ENCODE results near the gene IGSF21.

Gene IGSF21

DNA sequence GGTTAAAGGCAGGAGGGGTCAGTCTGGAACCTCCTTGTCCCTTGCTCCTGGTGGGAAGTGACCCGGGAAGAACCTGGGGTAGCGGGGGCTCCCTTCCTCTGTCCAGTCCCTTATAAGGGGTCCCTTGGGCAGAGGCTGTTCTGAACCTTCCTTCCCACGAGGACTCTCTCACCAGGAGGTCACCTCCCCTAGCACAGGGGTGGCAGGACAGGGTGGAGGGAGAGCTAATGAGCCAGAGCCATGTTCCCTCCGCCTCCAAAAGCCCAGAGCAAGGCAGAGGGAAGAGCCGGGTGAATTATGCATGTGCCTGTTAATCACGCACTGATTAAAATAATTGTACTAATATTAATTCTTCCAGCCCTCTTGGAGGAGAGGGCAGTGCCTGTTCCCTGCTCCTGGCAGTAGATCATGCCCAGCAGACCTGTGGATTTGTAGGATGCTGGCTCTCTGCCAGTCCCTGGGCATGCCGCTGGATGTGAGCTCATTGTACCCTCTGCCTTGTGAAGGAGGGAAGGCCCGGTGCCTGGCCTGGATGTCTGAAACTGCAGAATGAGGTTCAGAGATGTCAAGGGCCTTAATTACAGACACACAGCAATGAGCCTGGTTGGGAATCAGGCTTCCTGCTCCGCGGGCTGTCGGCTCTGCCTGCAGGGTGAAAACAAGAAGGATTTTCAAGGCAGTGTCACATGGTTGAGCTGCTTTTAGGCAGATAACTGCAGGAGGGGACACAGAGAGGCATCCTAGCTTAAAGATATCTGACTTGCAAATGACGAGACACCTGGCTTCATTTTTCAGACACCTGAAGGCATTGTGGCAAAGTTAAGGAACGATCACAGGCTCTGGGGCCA, 68.2 kb downstream of the IGSF21 start:
- H3K9ac ChIP-seq (ENCODE audit: insufficient read length) = no peak overlapping the region
- H3K4me3 ChIP-seq = no peak overlapping the region
- TF ChIP-seq FOXP2 (optimal IDR thresholded peaks at IDR 0.05; ENCODE audit: control extremely low read depth, extremely low read length, insufficient read depth) (no peak), EZH2 (IDR thresholded peaks at IDR 0.05) (no peak), POLR2AphosphoS5 (IDR thresholded peaks at IDR 0.05; ENCODE audit: borderline replicate concordance, low read depth, low read length) (no peak)
- H3K27ac ChIP-seq = no peak overlapping the region
- no peaks in the 10 kb centered on the region for H3K9me3 ChIP-seq (ENCODE audit: low read depth, low read length)
- DNase-seq (ENCODE audit: low read depth, low spot score) = no peak
- no peaks in the 10 kb centered on the region for H3K36me3 ChIP-seq (ENCODE audit: insufficient read depth, low read length)

DNA sequence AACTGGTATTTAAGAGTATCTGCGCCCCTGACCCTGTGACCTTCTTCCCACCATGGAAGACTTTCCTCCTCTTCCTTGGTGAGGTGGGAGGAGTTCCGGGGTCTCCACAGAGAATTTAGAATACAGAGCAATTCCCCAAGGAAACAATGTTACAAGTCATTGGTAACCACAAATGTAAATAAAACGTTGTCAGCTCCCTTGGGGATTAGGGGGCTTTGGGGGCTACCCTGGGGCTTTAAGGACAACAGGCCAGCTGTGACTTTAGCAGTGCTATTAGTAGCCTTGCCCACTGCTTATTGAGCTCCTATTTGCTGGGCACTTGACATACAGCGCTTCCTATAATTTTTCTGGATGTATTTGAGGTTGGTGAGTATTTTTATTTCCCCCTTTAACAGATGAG, 69.0 kb downstream of the IGSF21 start:
- DNase-seq (ENCODE audit: low read depth, low spot score) = no peak
- no peaks in the 10 kb centered on the region for H3K9me3 ChIP-seq (ENCODE audit: low read depth, low read length)
- no peak overlapping the region for H3K27ac ChIP-seq
- no peak overlapping the region for H3K4me3 ChIP-seq
- no peaks in the 10 kb centered on the region for H3K36me3 ChIP-seq (ENCODE audit: insufficient read depth, low read length)
- TF ChIP-seq POLR2AphosphoS5 (IDR thresholded peaks at IDR 0.05; ENCODE audit: borderline replicate concordance, low read depth, low read length) (no peak), FOXP2 (optimal IDR thresholded peaks at IDR 0.05; ENCODE audit: control extremely low read depth, extremely low read length, insufficient read depth) (no peak), EZH2 (IDR thresholded peaks at IDR 0.05) (no peak)
- no peak overlapping the region for H3K9ac ChIP-seq (ENCODE audit: insufficient read length)

DNA sequence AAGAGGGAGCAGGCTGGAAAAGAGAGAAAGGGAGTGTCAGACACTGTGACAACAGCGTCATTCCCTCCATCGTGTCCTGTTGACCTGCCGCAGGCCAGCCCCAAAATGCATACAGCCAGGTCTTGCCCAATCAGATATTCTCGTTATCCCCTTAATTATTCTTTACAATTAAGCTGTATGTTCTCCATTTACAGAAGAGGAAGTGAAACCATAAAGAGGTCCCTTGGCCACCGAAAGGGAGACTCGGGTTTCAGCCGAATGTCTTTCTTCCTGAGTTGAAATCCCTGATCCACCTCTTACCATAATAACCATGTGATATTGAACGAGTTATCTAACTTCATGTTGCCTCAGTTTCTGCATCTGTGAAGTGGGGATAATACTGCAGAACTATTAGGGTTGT, 70.5 kb downstream of the IGSF21 start:
- H3K4me3 ChIP-seq = no peak overlapping the region
- H3K27ac ChIP-seq = no peak overlapping the region
- DNase-seq (ENCODE audit: low read depth, low spot score) = no peak
- no peaks in the 10 kb centered on the region for H3K36me3 ChIP-seq (ENCODE audit: insufficient read depth, low read length)
- TF ChIP-seq POLR2AphosphoS5 (IDR thresholded peaks at IDR 0.05; ENCODE audit: borderline replicate concordance, low read depth, low read length) = no peak
- TF ChIP-seq EZH2 (IDR thresholded peaks at IDR 0.05) = no peak
- TF ChIP-seq FOXP2 (optimal IDR thresholded peaks at IDR 0.05; ENCODE audit: control extremely low read depth, extremely low read length, insufficient read depth) = no peak
- H3K9ac ChIP-seq (ENCODE audit: insufficient read length) = no peak overlapping the region
- H3K9me3 ChIP-seq (ENCODE audit: low read depth, low read length) = no peaks in the 10 kb centered on the region

DNA sequence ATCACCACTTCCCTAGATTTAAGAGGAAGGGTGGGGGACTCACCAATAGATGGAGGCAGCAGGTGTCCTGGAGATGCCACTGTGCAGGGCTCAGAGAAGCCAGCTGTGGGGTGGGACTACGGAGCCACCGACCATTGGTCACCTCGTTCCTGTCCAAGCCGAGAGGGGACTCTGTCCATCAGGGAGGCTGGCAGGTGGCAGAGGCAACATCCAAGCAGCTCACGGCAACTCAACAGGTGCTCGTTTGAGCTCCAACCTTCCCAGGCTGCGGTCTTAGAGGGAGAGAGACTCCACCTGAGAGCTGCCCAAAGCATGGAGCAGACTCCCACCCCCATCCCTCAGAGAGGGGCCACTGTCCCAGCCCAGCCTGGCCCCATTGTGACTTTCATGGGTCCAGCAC, 71.4 kb downstream of the IGSF21 start:
- Histone ChIP-seq H3K9ac (ENCODE audit: insufficient read length) (no peak overlapping the region), H3K36me3 (ENCODE audit: insufficient read depth, low read length) (no peaks in the 10 kb centered on the region), H3K27ac (no peak overlapping the region), H3K9me3 (ENCODE audit: low read depth, low read length) (no peaks in the 10 kb centered on the region), H3K4me3 (no peak overlapping the region)
- DNase-seq (ENCODE audit: low read depth, low spot score) = no peak
- TF ChIP-seq POLR2AphosphoS5 (IDR thresholded peaks at IDR 0.05; ENCODE audit: borderline replicate concordance, low read depth, low read length) (no peak), EZH2 (IDR thresholded peaks at IDR 0.05) (no peak), FOXP2 (optimal IDR thresholded peaks at IDR 0.05; ENCODE audit: control extremely low read depth, extremely low read length, insufficient read depth) (no peak)

DNA sequence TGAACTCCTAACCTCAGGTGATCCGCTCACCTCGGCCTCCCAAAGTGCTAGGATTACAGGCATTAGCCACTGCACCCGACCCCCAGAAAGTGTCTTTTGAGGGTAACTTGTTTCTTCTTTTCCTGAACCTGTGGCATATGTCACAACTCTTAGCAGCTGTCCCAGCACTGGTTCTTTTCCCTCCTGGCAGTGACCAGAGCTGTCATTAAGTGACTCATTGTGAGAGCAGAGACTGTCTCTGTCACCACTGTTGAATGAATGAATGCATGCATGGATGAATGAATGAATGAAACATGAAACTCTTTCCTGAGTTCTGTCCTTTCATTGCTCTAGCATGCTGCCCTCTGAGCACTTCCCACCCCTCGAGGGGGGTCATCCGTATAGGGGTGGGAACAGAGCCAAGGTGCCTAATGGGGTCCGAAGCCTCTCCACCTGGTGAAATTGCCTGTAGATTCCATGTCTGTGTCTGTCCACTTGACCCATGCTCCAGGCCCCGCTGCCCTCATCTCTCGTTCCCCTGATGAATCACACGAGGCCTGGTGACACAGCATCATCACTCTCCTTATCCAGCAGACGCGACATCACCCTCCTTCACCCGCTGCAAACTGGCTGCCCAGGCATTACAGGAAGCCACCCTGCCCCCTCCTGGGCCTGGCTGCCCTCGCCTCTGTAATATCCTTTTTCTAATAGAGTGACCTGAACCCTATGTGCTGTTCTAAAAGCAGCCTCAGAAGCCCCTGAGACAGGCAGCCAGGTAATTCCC, 75.0 kb downstream of the IGSF21 start:
- DNase-seq (ENCODE audit: low read depth, low spot score) = no peak
- no peak overlapping the region for H3K27ac ChIP-seq
- no peaks in the 10 kb centered on the region for H3K9me3 ChIP-seq (ENCODE audit: low read depth, low read length)
- H3K9ac ChIP-seq (ENCODE audit: insufficient read length) = no peak overlapping the region
- no peaks in the 10 kb centered on the region for H3K36me3 ChIP-seq (ENCODE audit: insufficient read depth, low read length)
- H3K4me3 ChIP-seq = no peak overlapping the region
- TF ChIP-seq POLR2AphosphoS5 (IDR thresholded peaks at IDR 0.05; ENCODE audit: borderline replicate concordance, low read depth, low read length) (no peak), FOXP2 (optimal IDR thresholded peaks at IDR 0.05; ENCODE audit: control extremely low read depth, extremely low read length, insufficient read depth) (no peak), EZH2 (IDR thresholded peaks at IDR 0.05) (no peak)

DNA sequence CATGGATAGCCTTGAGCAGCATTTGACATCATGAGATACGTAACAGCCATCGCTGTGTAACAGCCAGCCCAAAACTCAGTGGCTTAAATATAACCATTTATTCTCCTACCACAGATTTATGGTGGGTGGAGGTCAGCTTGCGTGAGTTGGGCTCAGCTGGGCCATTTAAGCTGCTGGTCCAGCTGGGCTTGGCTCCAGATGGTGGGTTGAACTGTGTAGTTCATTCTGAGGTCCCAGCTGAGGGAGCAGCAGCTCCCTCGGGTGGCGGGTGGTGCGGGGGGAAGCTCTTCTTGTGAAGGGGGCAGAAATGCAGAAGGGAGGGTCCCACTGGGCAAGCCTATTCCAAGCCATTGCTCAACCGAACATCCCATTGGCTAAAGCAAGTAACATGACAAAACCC, 75.9 kb downstream of the IGSF21 start:
- DNase-seq (ENCODE audit: low read depth, low spot score) = no peak
- TF ChIP-seq EZH2 (IDR thresholded peaks at IDR 0.05) = no peak
- no peak for TF ChIP-seq FOXP2 (optimal IDR thresholded peaks at IDR 0.05; ENCODE audit: control extremely low read depth, extremely low read length, insufficient read depth)
- TF ChIP-seq POLR2AphosphoS5 (IDR thresholded peaks at IDR 0.05; ENCODE audit: borderline replicate concordance, low read depth, low read length) = no peak
- Histone ChIP-seq H3K9ac (ENCODE audit: insufficient read length) (no peak overlapping the region), H3K27ac (no peak overlapping the region), H3K4me3 (no peak overlapping the region), H3K36me3 (ENCODE audit: insufficient read depth, low read length) (no peaks in the 10 kb centered on the region), H3K9me3 (ENCODE audit: low read depth, low read length) (no peaks in the 10 kb centered on the region)

DNA sequence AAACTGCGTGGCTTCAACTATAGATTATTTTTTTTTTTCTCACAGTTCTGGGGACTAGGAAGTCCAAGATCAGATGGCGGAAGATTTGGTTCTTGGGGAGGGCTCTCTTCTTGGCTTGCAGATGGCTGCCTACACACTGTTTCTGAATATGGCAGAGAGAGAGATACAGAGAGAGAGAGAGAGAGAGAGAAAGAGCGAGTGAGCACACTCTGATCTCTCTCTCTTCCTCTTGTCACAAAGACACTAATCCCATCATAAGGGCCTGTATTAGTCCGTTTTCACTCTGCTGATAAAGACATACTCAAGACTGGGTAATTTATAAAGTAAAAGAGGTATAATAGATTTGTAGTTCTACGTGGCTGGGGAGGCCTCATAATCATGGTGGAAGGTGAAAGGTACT, 79.5 kb downstream of the IGSF21 start:
- H3K4me3 ChIP-seq = no peak overlapping the region
- H3K27ac ChIP-seq = no peak overlapping the region
- no peaks in the 10 kb centered on the region for H3K36me3 ChIP-seq (ENCODE audit: insufficient read depth, low read length)
- no peaks in the 10 kb centered on the region for H3K9me3 ChIP-seq (ENCODE audit: low read depth, low read length)
- H3K9ac ChIP-seq (ENCODE audit: insufficient read length) = no peak overlapping the region
- no peak for TF ChIP-seq EZH2 (IDR thresholded peaks at IDR 0.05)
- no peak for TF ChIP-seq POLR2AphosphoS5 (IDR thresholded peaks at IDR 0.05; ENCODE audit: borderline replicate concordance, low read depth, low read length)
- no peak for TF ChIP-seq FOXP2 (optimal IDR thresholded peaks at IDR 0.05; ENCODE audit: control extremely low read depth, extremely low read length, insufficient read depth)
- DNase-seq (ENCODE audit: low read depth, low spot score) = no peak

DNA sequence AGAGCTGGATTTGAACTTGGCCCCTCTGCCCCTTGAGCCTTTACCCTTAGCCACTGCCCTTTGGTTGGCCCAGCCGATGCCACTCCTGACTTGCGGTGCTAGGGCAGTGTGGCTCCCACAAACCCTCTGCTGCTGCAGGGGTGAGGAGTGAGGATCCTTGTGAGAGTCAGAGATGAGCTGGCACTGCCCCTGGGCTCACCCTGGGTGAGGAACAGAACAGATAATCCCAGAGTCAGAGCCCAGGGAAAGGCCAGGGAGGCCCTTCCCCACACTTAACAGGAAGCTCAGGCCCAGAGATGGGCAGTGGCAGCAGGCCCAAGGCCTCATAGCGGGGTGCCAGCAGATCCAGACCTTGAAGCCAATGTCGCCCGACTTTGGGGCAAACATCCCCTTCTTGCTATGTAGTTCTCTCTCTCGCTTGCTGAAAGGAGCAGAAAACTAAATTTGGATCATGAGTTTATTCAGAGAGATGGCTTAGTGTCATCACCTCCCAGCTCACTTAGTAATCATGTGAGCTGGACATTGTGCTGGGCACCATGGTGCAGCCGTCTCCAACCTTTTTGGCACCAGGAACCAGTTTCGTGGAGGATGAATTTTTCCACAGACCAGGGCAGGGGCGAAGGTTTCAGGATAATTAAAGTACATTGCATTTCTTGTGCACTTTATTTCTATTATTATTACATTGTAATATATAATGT, 81.4 kb downstream of the IGSF21 start:
- Histone ChIP-seq H3K36me3 (ENCODE audit: insufficient read depth, low read length) (no peaks in the 10 kb centered on the region), H3K4me3 (no peak overlapping the region), H3K9ac (ENCODE audit: insufficient read length) (no peak overlapping the region), H3K27ac (no peak overlapping the region), H3K9me3 (ENCODE audit: low read depth, low read length) (no peaks in the 10 kb centered on the region)
- TF ChIP-seq EZH2 (IDR thresholded peaks at IDR 0.05) (no peak), FOXP2 (optimal IDR thresholded peaks at IDR 0.05; ENCODE audit: control extremely low read depth, extremely low read length, insufficient read depth) (no peak), POLR2AphosphoS5 (IDR thresholded peaks at IDR 0.05; ENCODE audit: borderline replicate concordance, low read depth, low read length) (no peak)
- DNase-seq (ENCODE audit: low read depth, low spot score) = no peak

Measured in SK-N-MC (cell line).